Activated T-cell treated with anti-CD3 and anti-CD28 coated beads, Interleukin-2, amount 50 U/mL, for 24 hours (primary cell): ENCODE data around the gene OXLD1.

Experiments used
- DNase-seq: peaks from one replicate; pipeline ENCODE4 v3.0.0-alpha.2; 2020
- H3K27ac Mint-ChIP-seq: 2 replicates; pipeline ENCODE4 v1.8.0; 2020; ENCODE audit warnings: mild to moderate bottlenecking, mixed read lengths
- H3K27me3 Mint-ChIP-seq: 2 replicates; pipeline ENCODE4 v1.8.0; 2020; ENCODE audit warnings: mixed read lengths
- H3K36me3 Mint-ChIP-seq: 2 replicates; pipeline ENCODE4 v1.8.0; 2020; ENCODE audit warnings: low read depth, mixed read lengths
- H3K4me1 Mint-ChIP-seq: 2 replicates; pipeline ENCODE4 v1.8.0; 2020; ENCODE audit warnings: low read depth, mixed read lengths
- H3K4me3 Mint-ChIP-seq: 2 replicates; pipeline ENCODE4 v1.8.0; 2020; ENCODE audit warnings: mild to moderate bottlenecking, moderate library complexity, mixed read lengths
- H3K9me3 Mint-ChIP-seq: 2 replicates; pipeline ENCODE4 v1.8.0; 2020; ENCODE audit warnings: mixed read lengths

The OXLD1 gene

DNA sequence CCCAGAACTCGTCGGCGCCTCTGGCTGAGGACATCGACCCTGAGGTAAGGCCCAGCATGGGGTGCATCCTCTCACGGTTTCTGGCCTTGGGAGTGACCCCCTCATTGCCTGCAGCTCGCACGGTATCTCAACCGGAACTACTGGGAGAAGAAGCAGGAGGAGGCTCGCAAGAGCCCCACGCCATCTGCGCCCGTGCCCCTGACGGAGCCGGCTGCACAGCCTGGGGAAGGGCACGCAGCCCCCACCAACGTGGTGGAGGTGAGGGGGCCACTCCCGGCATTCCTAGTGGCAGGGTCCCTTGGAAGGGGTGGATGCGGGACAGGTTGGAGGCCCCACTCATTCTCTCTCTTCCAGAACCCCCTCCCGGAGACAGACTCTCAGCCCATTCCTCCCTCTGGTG, 28.4 kb upstream of the OXLD1 start:
- H3K36me3 Mint-ChIP-seq, result peaks cover 96% of the 10 kb centered on the region
- no peak overlapping the region for H3K4me3 Mint-ChIP-seq
- H3K4me1 Mint-ChIP-seq, result no peaks in the 10 kb centered on the region
- no peak for DNase-seq
- H3K27me3 Mint-ChIP-seq, result no peaks in the 10 kb centered on the region
- no peaks in the 10 kb centered on the region for H3K9me3 Mint-ChIP-seq
- H3K27ac Mint-ChIP-seq, result no peak overlapping the region

DNA sequence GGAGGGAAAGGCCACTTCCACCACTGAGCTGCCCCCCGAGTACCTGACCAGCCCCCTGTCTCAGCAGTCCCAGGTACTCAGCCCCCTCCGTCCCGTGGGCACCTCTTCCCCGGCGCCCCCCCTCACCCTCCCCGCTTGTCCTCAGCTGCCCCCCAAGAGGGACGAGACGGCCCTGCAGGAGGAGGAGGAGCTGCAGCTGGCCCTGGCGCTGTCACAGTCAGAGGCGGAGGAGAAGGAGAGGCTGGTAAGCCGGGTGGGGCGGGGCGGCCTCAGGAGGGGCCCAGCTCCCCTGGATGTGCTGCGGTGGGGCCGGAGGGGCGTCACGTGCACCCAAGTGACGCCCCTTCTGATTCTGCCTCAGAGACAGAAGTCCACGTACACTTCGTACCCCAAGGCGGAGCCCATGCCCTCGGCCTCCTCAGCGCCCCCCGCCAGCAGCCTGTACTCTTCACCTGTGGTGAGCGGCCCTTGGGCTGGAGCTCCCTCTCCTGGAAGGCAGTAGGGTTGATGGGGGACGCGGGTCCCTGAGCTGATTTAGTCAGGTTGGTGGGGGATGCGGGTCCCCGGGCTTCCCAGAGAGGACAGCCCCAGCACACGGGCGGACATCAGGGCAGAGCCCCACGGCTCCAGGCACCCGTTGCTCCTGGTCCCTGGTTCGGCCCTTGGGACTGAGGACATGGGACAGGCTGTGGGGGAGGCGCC, 27.3 kb upstream of the OXLD1 start:
- Mint-ChIP-seq H3K4me1 (peaks cover 7% of the 10 kb centered on the region), H3K9me3 (no peaks in the 10 kb centered on the region), H3K27me3 (no peaks in the 10 kb centered on the region), H3K36me3 (peaks cover 97% of the 10 kb centered on the region), H3K4me3 (no peak overlapping the region), H3K27ac (no peak overlapping the region)
- no peak for DNase-seq

DNA sequence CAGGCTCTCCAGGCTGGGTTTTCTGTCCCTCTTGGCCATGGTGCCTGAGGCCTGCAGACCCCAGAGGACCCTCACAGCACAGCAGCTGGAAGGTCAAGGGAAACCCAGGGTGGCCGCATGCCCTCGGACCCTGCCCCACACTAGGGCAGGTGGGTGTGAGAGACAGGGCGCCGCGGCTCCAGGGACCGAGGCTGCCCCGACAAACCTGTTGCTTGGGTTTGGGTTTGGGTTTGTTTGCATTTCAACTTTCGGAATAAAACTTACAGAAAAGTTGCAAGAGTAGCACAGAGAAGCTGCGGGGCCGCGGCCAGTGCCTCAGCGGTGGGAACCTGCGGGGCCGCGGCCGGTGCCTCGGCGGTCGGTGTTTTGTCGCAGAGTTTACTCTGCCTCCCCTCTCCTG, 25.2 kb upstream of the OXLD1 start:
- Mint-ChIP-seq H3K9me3 (no peaks in the 10 kb centered on the region), H3K27ac (no peak overlapping the region), H3K4me1 (peaks cover 15% of the 10 kb centered on the region), H3K4me3 (no peak overlapping the region), H3K27me3 (no peaks in the 10 kb centered on the region), H3K36me3 (peaks cover 96% of the 10 kb centered on the region)
- DNase-seq, result no peak

DNA sequence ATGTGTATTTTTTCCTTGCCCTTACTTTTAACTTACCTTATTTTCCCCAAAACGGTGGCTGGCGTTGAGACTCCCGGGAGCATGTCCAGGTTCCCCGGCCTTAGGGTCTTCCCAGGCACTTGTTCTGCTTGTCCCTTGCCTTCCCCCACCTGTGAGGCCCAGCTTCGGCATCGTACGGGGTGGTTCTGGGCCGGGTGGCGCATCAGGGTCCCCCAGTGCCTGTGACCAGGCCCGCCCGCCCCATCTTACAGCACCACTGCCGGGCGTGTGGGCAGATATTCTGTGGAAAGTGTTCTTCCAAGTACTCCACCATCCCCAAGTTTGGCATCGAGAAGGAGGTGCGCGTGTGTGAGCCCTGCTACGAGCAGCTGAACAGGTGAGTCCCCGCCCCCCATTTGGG, 24.8 kb upstream of the OXLD1 start:
- Mint-ChIP-seq H3K36me3 (peaks cover 96% of the 10 kb centered on the region), H3K27me3 (no peaks in the 10 kb centered on the region), H3K9me3 (no peaks in the 10 kb centered on the region), H3K27ac (peak overlapping the region; percentile 22), H3K4me1 (peaks cover 18% of the 10 kb centered on the region), H3K4me3 (no peak overlapping the region)
- DNase-seq, result no peak

DNA sequence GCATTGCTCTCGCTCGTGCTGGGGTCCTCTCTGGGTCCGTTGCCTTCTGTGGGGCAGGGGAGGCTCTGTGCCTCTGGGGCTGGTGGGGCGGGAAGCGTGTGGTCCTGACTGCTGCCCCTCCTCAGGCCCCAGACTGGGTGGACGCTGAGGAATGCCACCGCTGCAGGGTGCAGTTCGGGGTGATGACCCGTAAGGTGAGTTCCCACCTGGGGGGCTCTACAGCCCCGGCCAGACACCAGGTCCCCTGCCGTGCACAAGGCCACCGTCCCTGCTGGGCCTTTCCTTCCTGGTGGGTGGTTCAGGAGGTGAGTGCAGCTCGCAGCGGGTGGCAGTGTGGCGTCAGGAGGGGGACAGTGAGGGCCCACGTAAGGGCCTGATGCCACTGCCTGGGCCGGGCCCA, 24.1 kb upstream of the OXLD1 start:
- peaks cover 96% of the 10 kb centered on the region for H3K36me3 Mint-ChIP-seq
- H3K4me1 Mint-ChIP-seq, result peaks cover 23% of the 10 kb centered on the region
- H3K27ac Mint-ChIP-seq, result no peak overlapping the region
- H3K27me3 Mint-ChIP-seq, result no peaks in the 10 kb centered on the region
- no peak overlapping the region for H3K4me3 Mint-ChIP-seq
- DNase-seq, result no peak
- no peaks in the 10 kb centered on the region for H3K9me3 Mint-ChIP-seq

DNA sequence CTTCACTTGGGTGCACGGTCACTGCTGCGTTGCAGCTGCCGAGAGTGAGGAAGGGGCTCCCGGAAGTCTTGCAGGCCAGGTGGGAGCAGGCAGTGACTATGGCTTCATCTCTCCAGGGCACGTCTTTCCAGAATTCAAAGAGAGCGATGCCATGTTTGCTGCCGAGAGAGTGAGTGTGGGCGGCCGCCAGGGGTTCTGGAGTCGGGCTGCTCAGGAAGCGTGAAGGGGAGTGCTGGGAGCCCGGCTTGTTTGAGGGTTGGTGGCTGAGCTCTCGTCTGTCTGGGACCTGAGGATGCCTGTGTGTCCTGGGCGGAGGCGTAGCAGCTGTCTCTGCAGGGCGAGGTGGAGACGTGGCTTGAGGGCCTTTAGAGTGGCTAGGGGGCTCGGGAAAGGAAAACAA, 23.7 kb upstream of the OXLD1 start:
- H3K27ac Mint-ChIP-seq, result peak overlapping the region; percentile 22

DNA sequence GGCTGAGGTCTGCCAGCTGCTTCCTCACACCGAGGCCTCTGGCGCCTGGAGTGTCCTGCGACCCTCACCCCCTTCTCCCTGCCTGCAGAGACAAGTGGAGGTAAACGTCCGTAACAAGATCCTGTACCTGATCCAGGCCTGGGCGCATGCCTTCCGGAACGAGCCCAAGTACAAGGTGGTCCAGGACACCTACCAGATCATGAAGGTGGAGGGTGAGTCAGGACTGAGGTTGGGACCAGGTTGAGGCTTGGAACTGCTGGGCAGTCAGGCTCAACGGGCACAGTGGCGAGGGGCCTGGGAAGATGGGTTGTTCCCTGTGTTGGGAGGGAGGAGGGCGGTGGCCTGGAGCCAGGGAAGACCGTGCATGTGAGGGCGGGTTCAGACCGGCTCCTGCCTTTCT, 22.2 kb upstream of the OXLD1 start:
- no peak overlapping the region for H3K4me3 Mint-ChIP-seq
- H3K4me1 Mint-ChIP-seq, result peaks cover 36% of the 10 kb centered on the region
- peaks cover 92% of the 10 kb centered on the region for H3K36me3 Mint-ChIP-seq
- no peaks in the 10 kb centered on the region for H3K9me3 Mint-ChIP-seq
- H3K27me3 Mint-ChIP-seq, result no peaks in the 10 kb centered on the region
- no peak overlapping the region for H3K27ac Mint-ChIP-seq
- no peak for DNase-seq

More for the DNA sequence above, 23.7 kb upstream of the OXLD1 start:
- peaks cover 96% of the 10 kb centered on the region for H3K36me3 Mint-ChIP-seq
- H3K4me1 Mint-ChIP-seq, result peaks cover 28% of the 10 kb centered on the region
- DNase-seq, result no peak
- H3K9me3 Mint-ChIP-seq, result no peaks in the 10 kb centered on the region
- H3K27me3 Mint-ChIP-seq, result no peaks in the 10 kb centered on the region
- H3K4me3 Mint-ChIP-seq, result no peak overlapping the region

DNA sequence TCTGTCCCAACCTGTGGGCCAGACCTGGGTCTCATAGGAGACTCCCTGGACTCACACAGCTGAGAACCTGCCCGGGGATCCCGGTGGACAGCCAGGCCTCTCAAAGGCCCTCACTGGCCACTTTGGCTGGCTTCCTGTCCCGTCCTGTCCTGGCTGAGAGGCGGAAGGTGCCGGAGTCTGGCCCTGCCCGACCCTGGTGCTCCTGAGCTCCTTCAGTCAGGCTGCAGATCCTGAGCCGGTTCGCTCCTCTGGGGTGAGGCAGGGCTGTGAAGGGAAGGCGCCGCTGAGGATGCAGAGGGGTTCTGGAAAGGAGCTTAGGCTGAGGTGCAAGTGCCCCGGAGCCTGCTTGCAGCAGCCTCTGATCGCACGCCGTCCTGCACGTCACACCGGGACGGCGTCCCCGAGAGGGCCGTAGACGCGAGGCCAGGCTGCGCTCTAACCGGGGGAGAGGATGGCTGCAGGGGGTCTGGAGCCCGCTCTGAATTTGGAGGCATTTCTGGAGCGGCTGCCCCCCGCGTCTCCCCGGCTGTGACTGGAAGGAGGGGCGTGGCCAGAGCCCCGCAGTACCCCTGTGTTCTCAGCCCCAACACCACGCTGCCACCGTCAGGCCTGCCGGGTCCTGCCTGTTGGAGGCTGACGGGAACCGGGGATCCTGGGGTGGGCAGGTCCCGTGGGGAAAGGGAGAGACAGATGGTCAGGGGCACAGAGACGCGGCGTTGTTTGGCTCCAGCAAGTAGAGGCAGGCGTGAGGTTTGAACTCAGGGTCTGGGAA, 21.6 kb upstream of the OXLD1 start:
- H3K4me3 Mint-ChIP-seq, result no peak overlapping the region
- no peaks in the 10 kb centered on the region for H3K27me3 Mint-ChIP-seq
- H3K36me3 Mint-ChIP-seq, result peaks cover 90% of the 10 kb centered on the region
- DNase-seq, result no peak
- no peaks in the 10 kb centered on the region for H3K9me3 Mint-ChIP-seq
- peak overlapping the region; percentile 62 for H3K27ac Mint-ChIP-seq
- peaks cover 37% of the 10 kb centered on the region for H3K4me1 Mint-ChIP-seq

DNA sequence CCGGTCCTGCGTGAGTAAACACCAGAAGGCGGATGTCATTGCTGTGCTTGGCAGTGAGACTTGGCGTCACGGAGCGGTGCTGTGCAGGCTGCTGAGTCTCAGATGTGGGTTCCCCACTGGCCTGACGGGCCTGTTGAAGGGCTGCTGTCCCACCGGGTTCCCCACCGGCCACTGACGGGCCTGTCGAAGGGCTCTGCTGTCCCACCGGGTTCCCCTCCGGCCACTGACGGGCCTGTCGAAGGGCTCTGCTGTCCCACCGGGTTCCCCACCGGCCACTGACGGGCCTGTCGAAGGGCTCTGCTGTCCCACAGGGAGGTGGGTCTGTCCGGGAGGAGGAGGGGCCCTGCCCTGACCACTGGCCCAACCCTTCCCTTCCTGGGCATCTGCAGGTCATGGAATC, 20.2 kb upstream of the OXLD1 start:
- Mint-ChIP-seq H3K36me3 (peaks cover 91% of the 10 kb centered on the region), H3K27ac (peak overlapping the region; percentile 92)

DNA sequence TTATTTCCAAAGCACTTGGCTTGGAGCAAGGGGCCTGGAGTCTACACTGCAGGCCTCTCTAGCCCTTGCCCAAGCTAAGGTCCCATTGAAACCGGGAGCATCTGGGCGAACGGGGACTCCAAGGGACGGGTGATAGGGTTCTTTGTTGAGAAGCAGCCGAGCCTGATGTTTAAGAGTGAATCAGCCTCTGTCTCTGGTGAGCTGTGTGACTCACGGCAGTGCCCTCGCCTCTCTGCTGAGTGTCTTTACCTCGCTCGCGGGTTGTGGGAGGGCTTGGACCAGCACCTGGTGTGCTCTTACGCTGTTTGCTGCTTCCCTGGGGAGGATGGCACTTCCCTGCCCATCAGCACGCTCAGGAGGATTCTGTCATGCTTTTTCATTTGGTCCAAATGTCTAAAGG, 18.7 kb upstream of the OXLD1 start:
- Mint-ChIP-seq H3K27me3 (no peaks in the 10 kb centered on the region), H3K4me1 (peaks cover 52% of the 10 kb centered on the region), H3K9me3 (no peaks in the 10 kb centered on the region), H3K27ac (peak overlapping the region; percentile 92), H3K36me3 (peaks cover 85% of the 10 kb centered on the region), H3K4me3 (peak overlapping the region; percentile 93)
- peak; percentile 64 for DNase-seq

More for the DNA sequence above, 20.2 kb upstream of the OXLD1 start:
- no peak for DNase-seq
- Mint-ChIP-seq H3K9me3 (no peaks in the 10 kb centered on the region), H3K4me3 (no peak overlapping the region), H3K27me3 (no peaks in the 10 kb centered on the region), H3K4me1 (peaks cover 49% of the 10 kb centered on the region)

DNA sequence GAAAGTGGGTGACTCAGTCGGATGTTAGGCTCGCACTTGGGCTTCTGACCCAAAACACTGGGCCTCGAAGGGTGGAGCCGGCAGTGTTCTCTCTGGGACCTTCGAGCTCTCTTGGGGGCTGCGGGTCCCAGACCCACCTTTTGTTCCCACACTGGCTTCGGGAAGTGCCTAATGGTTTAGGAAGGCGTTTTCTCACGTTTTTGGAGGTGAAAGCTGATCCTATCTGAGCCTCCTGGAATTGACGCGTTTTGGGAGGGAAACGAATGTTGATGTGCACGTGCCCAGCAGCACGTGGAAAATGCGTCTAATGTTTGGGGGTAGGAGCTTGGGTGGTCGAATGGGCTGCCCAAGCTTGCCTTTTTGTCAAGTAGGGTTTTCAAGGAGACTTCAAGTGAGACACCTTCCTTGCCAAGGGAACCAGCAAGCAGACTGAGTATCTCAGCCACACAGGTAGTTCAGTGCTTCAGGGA, 18.1 kb upstream of the OXLD1 start:
- Mint-ChIP-seq H3K27ac (peak overlapping the region; percentile 92), H3K9me3 (no peaks in the 10 kb centered on the region), H3K27me3 (no peaks in the 10 kb centered on the region), H3K36me3 (peaks cover 82% of the 10 kb centered on the region), H3K4me3 (peak overlapping the region; percentile 93), H3K4me1 (peaks cover 50% of the 10 kb centered on the region)
- DNase-seq, result no peak

DNA sequence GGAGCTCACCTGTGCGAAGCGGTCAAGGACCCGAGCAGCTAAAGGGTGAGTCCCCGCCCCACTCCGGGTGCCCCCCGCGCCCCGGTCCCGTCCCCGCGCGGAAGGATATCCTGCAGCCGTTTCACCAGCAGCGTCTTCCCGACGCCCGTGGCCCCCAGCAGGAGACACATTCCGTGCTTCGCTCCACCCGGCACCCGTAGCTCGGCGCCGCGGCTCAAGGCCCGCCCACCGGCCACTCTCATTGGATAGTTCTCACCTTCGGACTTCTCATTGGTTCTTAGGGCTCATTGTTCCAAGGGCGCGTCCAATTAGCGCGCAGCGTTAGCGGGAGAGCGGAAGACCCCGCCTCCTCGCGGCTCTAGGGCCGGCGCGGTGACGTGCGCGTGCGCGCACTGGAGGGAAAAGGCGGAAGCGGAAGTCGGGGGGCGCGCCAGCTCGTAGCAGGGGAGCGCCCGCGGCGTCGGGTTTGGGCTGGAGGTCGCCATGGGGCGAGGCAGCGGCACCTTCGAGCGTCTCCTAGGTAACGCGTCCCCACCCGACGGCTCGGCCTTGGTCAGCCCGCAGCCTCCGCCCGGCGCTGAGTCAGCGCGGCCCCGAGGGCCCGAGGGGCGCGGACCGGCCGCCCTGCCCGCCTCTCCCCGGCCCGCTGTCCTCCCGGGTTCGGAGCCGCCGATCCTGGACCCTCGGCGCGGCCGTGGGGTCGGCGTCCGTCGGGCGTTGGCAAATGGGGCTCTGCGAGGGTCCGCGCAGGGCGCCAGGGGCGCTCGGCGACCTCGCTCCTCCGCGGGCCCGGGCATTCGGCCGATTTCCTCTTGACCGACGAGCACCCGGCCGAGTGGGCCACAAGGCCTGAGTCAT, 17.4 kb upstream of the OXLD1 start, which contains the start of the genes ARL16 and HGS:
Gene ARL16, minus strand, starts transcription at position 214 of the 858 bp plus-strand sequence. Its CDS starts 44 bp downstream, at position 170.
Gene HGS, plus strand, starts transcription at position 428 of the 858 bp plus-strand sequence. Its CDS starts 56 bp downstream, at position 484.
- peak; percentile 98 for DNase-seq
- Mint-ChIP-seq H3K36me3 (peaks cover 78% of the 10 kb centered on the region), H3K27me3 (no peaks in the 10 kb centered on the region), H3K4me3 (peak within 1 kb of the TSS; percentile 93), H3K9me3 (no peaks in the 10 kb centered on the region), H3K4me1 (peaks cover 48% of the 10 kb centered on the region), H3K27ac (peak within 1 kb of the TSS; percentile 96)

DNA sequence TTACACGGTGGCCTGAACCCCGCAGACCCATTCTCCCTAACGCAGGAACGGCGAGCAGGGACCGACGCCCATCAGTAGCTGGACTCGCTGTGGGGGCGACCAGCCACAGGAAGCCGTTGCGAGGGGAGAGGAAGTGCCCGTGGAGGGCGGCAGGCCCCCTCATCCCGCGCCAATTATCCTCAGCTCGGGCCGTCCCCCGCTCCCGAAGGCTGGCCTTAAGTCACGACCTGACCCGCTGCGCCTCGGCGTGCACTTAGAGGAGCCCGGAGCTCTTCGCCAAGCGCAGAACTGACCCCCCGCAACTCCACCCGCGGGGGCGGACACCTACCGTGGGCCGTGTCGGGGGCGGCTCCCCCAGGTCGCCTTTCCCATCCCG, 16.8 kb upstream of the OXLD1 start:
- peaks cover 72% of the 10 kb centered on the region for H3K36me3 Mint-ChIP-seq
- H3K9me3 Mint-ChIP-seq, result no peaks in the 10 kb centered on the region
- no peaks in the 10 kb centered on the region for H3K27me3 Mint-ChIP-seq
- H3K4me3 Mint-ChIP-seq, result peak overlapping the region; percentile 93
- H3K27ac Mint-ChIP-seq, result peak overlapping the region; percentile 96
- DNase-seq, result no peak
- H3K4me1 Mint-ChIP-seq, result peaks cover 46% of the 10 kb centered on the region

DNA sequence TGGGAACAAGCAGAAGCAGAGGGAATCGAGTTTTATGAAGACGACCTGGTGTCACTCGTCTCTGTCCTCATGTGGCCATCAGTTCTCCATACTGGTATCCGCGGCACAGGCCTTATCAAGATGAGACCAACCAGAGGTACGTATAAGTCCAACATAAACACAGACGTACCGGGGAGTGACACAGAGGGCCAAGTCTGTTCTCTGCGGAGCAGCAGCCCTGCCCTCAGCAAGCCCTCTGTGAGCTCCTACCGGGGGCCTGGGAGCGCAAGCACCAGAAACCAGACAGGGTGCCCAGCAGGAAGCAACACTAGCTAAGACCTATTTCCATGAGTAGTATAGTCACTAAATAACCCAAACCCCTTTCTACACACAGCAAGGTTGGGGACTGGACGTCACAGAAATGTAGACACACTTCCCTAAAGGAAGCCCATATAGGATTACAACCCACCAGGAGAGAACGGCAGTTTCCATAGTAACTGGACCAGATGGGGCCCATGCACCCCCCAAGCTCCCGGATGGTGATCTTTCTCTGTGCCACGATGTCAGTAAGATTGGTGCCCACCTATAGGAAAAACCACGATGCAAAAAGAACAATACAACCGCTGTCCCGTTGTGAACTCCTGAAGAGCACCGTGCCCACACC, 16.3 kb upstream of the OXLD1 start:
- Mint-ChIP-seq H3K36me3 (peaks cover 69% of the 10 kb centered on the region), H3K27ac (peak overlapping the region; percentile 96), H3K4me1 (peaks cover 46% of the 10 kb centered on the region), H3K9me3 (no peaks in the 10 kb centered on the region), H3K4me3 (peak overlapping the region; percentile 93), H3K27me3 (no peaks in the 10 kb centered on the region)
- no peak for DNase-seq
